ENCODE data around the gene PGAP1. TPM values are rescaled to one million over a fixed set of nuclear protein-coding genes. Genes with fewer than 3 reads are reported as not detected.

The PGAP1 gene
- total and polyA plus RNA-seq, 2 of the 8 experiments (the other 6 are each of a cell fraction or from before 2014, with no cell fraction given), result 8.3 to 24.1 TPM

- H3K56ac ChIP-seq (replicated peaks; ENCODE audit: insufficient read length, low read depth, low read length), result no peak overlapping the region
- CTCF ChIA-PET (ENCODE audit: partially characterized antibody), result no interaction called here
- no peak overlapping the region for H2AFZ ChIP-seq (ENCODE audit: low read length)
- no peak overlapping the region for H4K8ac ChIP-seq (ENCODE audit: extremely low read depth, insufficient read depth, low read length)
- H3K18ac ChIP-seq (ENCODE audit: extremely low read depth, low read length), result no peak overlapping the region
- H4K20me1 ChIP-seq (replicated peaks in 1 of 2; ENCODE audit: control insufficient read depth in 1 of 2, insufficient read depth in 2 of 2, low read length in 2 of 2), result peaks cover 0 to 3% of the 10 kb centered on the region in 2 experiments
- H3K4me1 ChIP-seq (replicated peaks in 1 of 4; ENCODE audit: control insufficient read depth in 3 of 4, insufficient read depth in 4 of 4, low read length in 3 of 4), result no peaks in the 10 kb centered on the region
- DNase-seq (ENCODE audit: low read depth in 1 of 2, low spot score in 2 of 2) (no peak), FAIRE-seq (no peak)
- POLR2A ChIA-PET (ENCODE audit: partially characterized antibody), result no interaction called here
- no peak overlapping the region for H3K14ac ChIP-seq (ENCODE audit: insufficient read length)
- no peak overlapping the region for H2BK5ac ChIP-seq (ENCODE audit: low read depth, low read length)
- no peak overlapping the region for H2BK12ac ChIP-seq (ENCODE audit: low read depth, low read length)
- no peak overlapping the region for H2BK15ac ChIP-seq (ENCODE audit: low read length)
- H4K91ac ChIP-seq (replicated peaks; ENCODE audit: insufficient read length, low read length), result no peak overlapping the region
- H3K79me2 ChIP-seq (ENCODE audit: control insufficient read depth in 1 of 2, insufficient read depth in 2 of 2, low read length in 2 of 2), result peaks cover 3 to 51% of the 10 kb centered on the region in 2 experiments; a peak in 3 of 4 replicates
- H3K4me3 ChIP-seq (ENCODE audit: extremely low read depth in 1 of 4, insufficient read depth in 2 of 4, low read depth in 3 of 4, low read length in 4 of 4), result no peak overlapping the region
- no peak overlapping the region for H2BK120ac ChIP-seq (replicated peaks; ENCODE audit: low read depth, low read length)
- H3K27me3 ChIP-seq (replicated peaks in 1 of 4; ENCODE audit: control insufficient read depth in 3 of 4, extremely low read depth in 1 of 4, insufficient read depth in 3 of 4, low read length in 3 of 4), result peaks cover 0 to 1% (median 0%) of the 10 kb centered on the region in 4 experiments; a peak in 1 of 7 replicates
- no peak overlapping the region for H2AK5ac ChIP-seq (ENCODE audit: low read depth, low read length)
- H3K23ac ChIP-seq (ENCODE audit: insufficient read length), result no peak overlapping the region
- H3K9ac ChIP-seq (replicated peaks in 1 of 4; ENCODE audit: extremely low read depth in 1 of 4, low read depth in 3 of 4, low read length in 3 of 4), result no peak overlapping the region
- no peaks in the 10 kb centered on the region for H3K79me1 ChIP-seq (ENCODE audit: low read depth, low read length)
- WGBS, 2 experiments (ENCODE audit: extremely low coverage in 1 of 2, insufficient coverage in 1 of 2, insufficient read length in 1 of 2, insufficient replicate concordance in 2 of 2, low coverage in 1 of 2, low lambda C conversion rate in 2 of 2, missing lambda C conversion rate in 1 of 2), result 96% methylated on average over 3 of the region's 3 CpGs; no CpG with 5 or more reads in 1 of the 2 experiments
- H4K5ac ChIP-seq (ENCODE audit: insufficient read length, low read depth, low read length), result no peak overlapping the region
- no peak overlapping the region for H3K4ac ChIP-seq (replicated peaks; ENCODE audit: insufficient read length, low read depth, low read length)
- peaks cover under 1 to 40% (median 17%) of the 10 kb centered on the region in 4 experiments; a peak in 5 of 8 replicates for H3K36me3 ChIP-seq (ENCODE audit: control insufficient read depth in 2 of 4, insufficient read depth in 4 of 4, low read length in 3 of 4)
- no peak overlapping the region for H3K27ac ChIP-seq (ENCODE audit: low read depth, low read length)
- H2BK20ac ChIP-seq (ENCODE audit: low read length), result no peak overlapping the region
- H3K9me3 ChIP-seq (ENCODE audit: insufficient read depth in 2 of 2, low read depth in 1 of 2, low read length in 1 of 2), result no peaks in the 10 kb centered on the region
- no peak overlapping the region for H3K4me2 ChIP-seq (ENCODE audit: insufficient read depth in 1 of 2, low read depth in 2 of 2, low read length in 2 of 2)
- no peaks in the 10 kb centered on the region; the same call in 1 of the 2 replicates for H3K23me2 ChIP-seq (ENCODE audit: low read depth, low read length)
- TF ChIP-seq HDAC6 (IDR thresholded peaks at IDR 0.05; ENCODE audit: low read depth, low read length) (no peak), PHF8 (conservative IDR thresholded peaks at IDR 0.05; ENCODE audit: low read depth, low read length) (no peak), KDM1A (IDR thresholded peaks at IDR 0.05; ENCODE audit: borderline replicate concordance, low read length) (no peak), MAFK (IDR thresholded peaks at IDR 0.05; ENCODE audit: low read depth, low read length) (no peak), CHD1 (IDR thresholded peaks at IDR 0.05; ENCODE audit: low read depth, low read length) (no peak), KDM4A (IDR thresholded peaks at IDR 0.05; ENCODE audit: low read depth, low read length, severe bottlenecking) (no peak), KDM5A (IDR thresholded peaks at IDR 0.05; ENCODE audit: low read length) (no peak), POLR2AphosphoS5 (IDR thresholded peaks at IDR 0.05; ENCODE audit: low read depth, low read length) (no peak), TAF1 (IDR thresholded peaks at IDR 0.05; ENCODE audit: low read depth, low read length) (no peak)
- TF ChIP-seq, protein P1, sequence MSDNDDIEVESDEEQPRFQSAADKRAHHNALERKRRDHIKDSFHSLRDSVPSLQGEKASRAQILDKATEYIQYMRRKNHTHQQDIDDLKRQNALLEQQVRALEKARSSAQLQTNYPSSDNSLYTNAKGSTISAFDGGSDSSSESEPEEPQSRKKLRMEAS (IDR thresholded peaks at IDR 0.05), result no peak
- TF ChIP-seq, protein P2, sequence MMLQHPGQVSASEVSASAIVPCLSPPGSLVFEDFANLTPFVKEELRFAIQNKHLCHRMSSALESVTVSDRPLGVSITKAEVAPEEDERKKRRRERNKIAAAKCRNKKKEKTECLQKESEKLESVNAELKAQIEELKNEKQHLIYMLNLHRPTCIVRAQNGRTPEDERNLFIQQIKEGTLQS (IDR thresholded peaks at IDR 0.05; ENCODE audit: insufficient read depth, low read depth, low read length), result no peak
Observed at GRCh38 chr2:196918927-196919326, 7.6 kb downstream of the PGAP1 start.

Measured in H1 (cell line).